HG03558 (cell line): ENCODE measurements around the gene FEV.

Source experiments
- ATAC-seq: cut with Tn5 transposase; IDR thresholded peaks from one replicate; pipeline ENCODE4 v1.9.1; 2021; ENCODE audit warnings: moderate number of reproducible peaks; ENCODE audit not compliant: unreplicated experiment; ENCODE audit errors: extremely low read depth

FEV gene

GRCh38 chr2:218995561-218995960, 10.6 kb upstream of the FEV start:
- ATAC-seq = no peak

DNA sequence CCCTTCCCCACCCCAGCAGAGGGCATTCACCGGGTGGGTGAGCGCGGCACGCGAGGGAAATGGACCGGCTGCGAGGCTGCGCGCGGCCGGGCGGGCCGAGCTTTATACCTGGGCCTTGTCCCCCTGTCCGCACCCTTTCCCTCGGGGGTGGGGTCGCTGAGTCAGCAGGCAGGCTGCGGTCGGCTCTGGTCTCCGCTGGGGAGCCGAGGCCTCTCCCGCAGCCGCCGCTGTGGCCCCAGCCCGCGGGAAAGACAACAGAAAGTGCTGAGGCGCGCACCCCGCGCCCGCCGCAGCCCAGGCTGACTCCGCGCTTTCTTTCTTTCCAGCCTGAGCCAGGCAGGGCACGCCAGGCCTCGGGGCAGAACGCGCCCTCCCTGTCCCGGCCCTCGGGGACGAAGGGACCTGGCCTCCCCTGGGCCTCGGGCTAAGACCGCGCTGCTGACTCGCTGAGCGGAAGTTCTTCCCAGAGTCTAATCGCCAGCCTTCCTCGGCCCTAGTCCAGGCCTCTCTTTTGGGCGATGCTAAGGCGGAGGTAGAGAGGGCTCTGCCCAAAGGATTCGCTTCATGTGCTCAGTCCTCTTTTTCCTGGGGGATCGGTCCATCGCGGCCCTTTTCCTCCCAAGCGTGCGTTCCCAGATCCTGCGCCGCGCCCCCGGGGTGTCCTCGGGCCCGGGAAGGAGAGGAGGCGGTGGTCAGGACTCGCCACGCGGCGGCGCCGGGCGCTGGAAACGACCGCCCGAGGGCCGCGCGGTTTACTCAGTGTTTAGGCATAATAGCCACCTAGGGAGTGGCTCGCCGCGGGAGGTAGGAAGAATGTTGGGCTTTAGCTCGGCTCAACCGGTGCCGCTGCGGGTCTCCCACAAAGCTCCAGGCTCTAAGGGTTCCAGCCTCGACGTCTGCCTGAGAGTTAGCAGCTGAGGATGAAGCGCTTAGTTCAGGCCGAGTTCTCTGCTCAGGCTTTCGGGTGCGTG, 8.6 kb upstream of the FEV start, which contains the start of gene CRYBA2:
Gene CRYBA2, minus strand, starts transcription at position 78 of the 971 bp plus-strand sequence. CDS start 246 bp downstream, outside the sequence.
- ATAC-seq = no peak

GRCh38 chr2:218992703-218993344, 7.8 kb upstream of the FEV start:
- ATAC-seq = no peak

- ATAC-seq = no peak
These were observed 7.2 kb upstream of the FEV start for GRCh38 chr2:218992196-218992595.

- no peak for ATAC-seq
These were observed 6.7 kb upstream of the FEV start for GRCh38 chr2:218991674-218992168.

DNA sequence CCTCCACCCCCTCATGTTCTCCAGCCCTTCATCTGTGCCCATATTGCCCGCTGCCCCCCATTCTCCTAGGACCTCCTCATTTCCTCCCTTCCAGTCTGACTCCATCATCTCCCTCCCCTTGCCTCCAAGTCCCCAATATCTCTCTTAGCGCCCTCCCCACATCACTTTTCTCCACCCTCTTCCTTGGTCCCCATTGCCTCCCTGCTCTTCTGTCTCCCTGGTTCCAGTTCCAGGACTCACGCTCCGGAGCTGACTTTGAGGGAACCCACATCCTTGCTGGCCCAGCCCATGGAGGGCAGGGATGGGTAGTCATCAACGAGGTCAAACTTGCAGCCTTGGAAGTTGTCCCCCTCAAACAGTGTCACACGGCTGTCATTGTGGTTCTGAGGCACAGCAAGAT, 5.6 kb upstream of the FEV start:
- ATAC-seq = no peak

GRCh38 chr2:218990052-218990451, 5.1 kb upstream of the FEV start:
- ATAC-seq = no peak

- no peak for ATAC-seq
These were observed 3.7 kb upstream of the FEV start for GRCh38 chr2:218988650-218989049.

- ATAC-seq = no peak
These were observed 3.2 kb upstream of the FEV start for GRCh38 chr2:218988164-218988563.

GRCh38 chr2:218986148-218986761, 1.3 kb upstream of the FEV start:
- ATAC-seq = no peak

GRCh38 chr2:218985325-218986091, 524 bp upstream of the FEV start:
- ATAC-seq = no peak

- no peak for ATAC-seq
These were observed 554 bp downstream of the FEV start for GRCh38 chr2:218984239-218985020.

DNA sequence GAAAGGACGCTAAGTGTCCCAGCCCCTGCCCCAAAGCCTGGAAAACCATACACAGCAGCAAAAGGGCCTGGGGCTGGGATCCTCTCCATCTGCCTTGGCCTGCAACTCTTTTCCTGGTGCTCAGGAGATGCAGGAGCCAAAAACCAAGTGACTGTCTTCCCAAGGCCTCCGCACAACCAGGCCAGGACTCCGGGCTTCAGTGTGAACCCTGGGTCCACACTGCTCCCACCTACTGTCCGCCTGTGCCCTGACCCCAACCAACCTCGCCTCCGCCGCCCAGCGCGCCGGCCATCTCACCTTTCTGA, 1.1 kb downstream of the FEV start:
- no peak for ATAC-seq

GRCh38 chr2:218983263-218983933, 1.6 kb downstream of the FEV start:
- ATAC-seq = no peak

GRCh38 chr2:218982586-218983262, 2.3 kb downstream of the FEV start:
- ATAC-seq = no peak

GRCh38 chr2:218981881-218982585, 3.0 kb downstream of the FEV start:
- no peak for ATAC-seq

GRCh38 chr2:218981390-218981880, 3.5 kb downstream of the FEV start:
- ATAC-seq = no peak
